GM12892 (cell line): ENCODE results near the gene NSD2.

Source experiments
- POLR2A ChIP-seq: IDR thresholded peaks from 2 replicates; pipeline ENCODE4 v1.6.1; 2011; ENCODE audit warnings: low read depth, low read length, control low read depth
- POLR2AphosphoS5 ChIP-seq: IDR thresholded peaks from 2 replicates; pipeline ENCODE4 v1.6.1; 2011; ENCODE audit warnings: low read depth, low read length, control low read depth
- TAF1 ChIP-seq: IDR thresholded peaks from 2 replicates; pipeline ENCODE4 v1.6.1; 2011; ENCODE audit warnings: low read depth, mild to moderate bottlenecking, control low read depth, low read length, borderline replicate concordance

DNA sequence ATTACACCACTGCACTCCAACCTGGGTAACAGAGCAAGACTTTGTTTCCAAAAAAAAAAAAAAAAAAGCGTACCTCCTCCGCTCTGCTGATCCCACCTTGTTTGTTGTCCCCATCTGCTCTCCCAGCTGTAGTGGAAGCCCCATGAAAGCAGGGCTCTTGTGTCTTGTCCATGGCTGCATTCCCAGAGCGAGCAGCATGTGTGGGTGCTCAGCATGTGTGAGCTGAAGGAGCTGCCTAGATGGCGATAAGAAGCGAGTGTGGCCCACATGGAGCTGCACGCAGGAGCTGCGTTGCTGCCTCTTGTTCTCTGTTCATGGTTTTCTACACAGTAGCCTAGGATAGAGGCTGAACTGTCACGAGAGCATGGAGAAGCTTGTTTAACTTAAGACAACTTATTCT lies 12.4 kb downstream of the NSD2 start:
- TF ChIP-seq POLR2AphosphoS5, result no peak
- no peak for TF ChIP-seq TAF1
- TF ChIP-seq POLR2A, result no peak
